ENCODE results near the gene CDH4.
A peak's percentile ranks its signal among the peaks of the same experiment; 100 is the strongest.

The CDH4 gene

GRCh38 chr20:61818746-61819573, 566.9 kb downstream of the CDH4 start:
- DNase-seq = no peak

GRCh38 chr20:61819574-61819846, 567.4 kb downstream of the CDH4 start:
- no peak for DNase-seq

DNA sequence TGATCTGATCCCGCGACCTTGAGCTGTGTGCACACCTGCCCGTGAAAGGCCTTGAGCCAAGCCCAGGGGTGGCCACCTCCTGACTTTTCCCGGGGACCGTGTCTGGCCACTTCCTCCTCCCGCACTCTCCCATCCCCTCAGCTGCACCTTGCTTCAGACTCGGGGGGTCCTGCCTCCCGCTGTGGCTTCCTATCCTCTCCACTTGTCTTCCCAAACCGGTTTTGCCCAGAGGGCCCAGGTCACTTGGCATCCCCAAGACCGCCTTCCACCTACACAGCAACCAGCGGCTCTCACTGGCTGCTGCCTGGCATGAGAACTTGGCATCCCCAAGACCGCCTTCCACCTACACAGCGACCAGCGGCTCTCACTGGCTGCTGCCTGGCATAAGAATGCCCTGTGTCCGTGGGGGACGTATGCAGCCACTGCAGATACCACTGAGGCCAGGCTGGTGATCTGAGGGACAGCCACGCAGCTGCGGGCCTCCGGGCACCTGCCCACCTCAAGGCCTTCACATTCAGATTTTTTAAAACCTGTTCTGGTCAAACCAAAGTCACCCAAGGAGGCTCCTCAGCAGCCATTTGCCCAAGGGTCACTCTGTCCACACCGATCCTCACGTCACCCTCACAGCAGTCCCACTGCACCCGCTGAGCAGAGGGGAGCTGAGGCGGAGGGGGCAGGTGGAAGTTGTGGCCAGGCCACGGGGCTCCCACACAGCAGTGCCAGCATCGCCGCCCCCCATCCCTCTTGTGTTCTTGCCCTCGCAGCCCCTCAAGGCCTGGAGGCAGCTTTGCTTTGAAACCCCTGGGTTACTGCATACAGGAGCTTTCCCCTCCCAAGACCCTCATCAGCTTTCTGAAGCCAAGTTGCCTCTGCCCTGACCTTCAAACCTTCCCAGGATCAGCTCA, 568.1 kb downstream of the CDH4 start:
- no peak for DNase-seq

DNA sequence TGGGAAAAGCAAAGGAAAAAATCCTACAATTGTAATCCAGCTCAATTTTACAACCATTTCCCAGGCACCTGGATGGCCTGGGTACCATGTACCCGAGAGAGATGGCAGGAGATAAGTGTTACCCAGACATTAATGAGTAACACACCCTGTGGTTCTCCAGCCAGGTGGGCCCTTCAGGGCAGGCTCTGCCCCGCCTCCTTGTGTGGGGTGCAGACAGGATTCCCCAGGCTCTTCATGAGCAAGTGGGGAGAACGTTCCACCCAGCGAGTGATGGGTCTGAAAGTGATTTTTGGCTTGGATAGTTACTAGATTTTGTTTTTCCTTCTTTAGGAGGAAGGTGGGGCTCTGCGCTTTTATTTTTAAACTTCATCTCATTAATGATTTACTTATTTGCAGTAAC, 569.7 kb downstream of the CDH4 start:
- DNase-seq = no peak

GRCh38 chr20:61822396-61822795, 570.3 kb downstream of the CDH4 start:
- DNase-seq = no peak

DNA sequence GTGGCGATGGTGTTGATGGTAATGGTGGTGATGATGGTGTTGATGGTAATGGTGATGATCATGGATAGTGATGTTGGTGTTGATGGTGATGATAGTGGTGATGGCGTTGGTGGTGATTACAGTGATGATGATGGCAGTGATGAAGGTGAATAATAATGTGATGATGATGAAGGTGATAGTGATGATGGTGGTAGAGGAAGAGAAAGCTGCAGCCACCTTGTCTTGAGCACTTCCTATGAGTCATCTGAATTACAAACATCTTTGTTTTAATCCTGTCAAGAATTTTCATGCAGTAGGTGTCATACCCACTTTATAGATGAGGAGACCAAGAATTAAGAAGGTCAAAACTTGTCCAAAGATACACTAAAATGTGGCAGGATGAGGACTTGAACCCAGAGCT, 571.2 kb downstream of the CDH4 start:
- DNase-seq = no peak

DNA sequence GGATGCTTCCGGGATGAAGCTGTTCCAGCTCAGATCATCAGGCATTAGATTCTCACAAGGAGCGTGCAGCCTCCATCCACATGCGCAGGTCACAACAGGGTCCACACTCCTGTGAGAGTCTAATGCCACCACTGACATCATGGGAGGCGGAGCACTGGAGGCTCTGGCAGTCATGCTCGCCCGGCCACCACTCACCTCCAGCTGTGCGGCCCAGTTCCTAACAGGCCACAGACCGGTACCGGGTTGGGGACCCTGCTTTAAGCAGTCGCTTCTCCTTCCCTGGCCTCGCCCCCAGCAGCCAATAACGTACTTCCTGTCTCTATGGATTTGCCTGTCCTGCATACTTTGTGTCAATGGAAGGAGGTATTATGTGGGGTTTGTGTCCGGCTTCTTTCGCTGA, 576.8 kb downstream of the CDH4 start:
- no peak for DNase-seq

DNA sequence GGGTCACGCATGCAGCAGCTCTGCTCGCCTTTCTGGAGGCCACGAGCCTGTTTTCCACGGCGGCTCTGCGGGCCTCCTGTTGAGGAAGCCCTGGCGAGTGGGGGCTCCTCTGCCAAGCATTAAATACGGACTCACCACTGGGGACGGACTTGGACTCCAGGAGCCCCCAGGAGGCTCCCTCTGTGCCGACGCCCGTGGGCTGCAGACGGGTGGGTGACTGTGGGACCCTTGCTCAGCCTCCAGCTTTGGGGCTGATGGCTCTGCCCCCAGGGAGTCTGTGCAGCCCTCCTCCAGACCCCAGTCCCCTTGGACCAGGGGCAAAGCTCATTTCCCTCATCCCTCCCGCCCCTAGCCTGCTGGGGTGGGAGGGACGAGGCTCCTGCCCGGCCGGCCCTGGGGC, 577.5 kb downstream of the CDH4 start:
- DNase-seq = no peak

DNA sequence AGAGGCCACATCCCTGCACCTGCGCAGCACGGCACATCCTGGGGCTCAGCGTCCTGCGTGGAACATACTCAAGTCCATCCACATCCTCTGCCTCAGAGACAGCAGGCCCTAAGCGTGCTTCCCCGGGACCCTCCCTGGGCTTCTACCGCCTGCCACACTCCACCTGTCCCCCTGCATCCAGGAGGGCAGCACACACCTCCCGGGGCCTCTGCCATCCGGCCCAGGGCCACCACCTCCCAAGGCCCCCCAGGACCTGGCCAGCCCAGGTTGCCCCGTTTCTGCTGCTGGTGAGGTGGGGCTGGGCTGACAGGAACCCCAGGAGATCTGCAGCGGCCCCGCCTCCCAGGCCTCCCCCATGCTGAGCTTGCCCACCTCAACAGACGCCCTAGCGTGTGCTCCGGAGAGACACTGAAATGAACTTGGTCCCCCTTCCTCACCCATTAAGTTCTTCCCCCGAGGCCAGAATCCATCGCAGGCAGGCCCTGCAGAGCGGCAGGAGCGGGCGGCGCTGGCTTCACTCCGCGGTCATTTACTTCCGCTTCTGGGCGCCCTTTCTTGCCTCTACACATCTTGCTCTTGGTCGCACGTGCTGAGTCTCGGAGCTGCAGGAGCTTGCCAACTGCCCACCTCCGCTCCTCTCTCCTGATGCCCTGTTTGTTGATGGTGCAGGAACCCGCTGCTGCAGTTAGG, 578.3 kb downstream of the CDH4 start:
- DNase-seq = no peak

- DNase-seq = no peak
Measured at GRCh38 chr20:61830991-61831390, 578.9 kb downstream of the CDH4 start.

GRCh38 chr20:61832181-61832580, 580.1 kb downstream of the CDH4 start:
- DNase-seq = no peak

DNA sequence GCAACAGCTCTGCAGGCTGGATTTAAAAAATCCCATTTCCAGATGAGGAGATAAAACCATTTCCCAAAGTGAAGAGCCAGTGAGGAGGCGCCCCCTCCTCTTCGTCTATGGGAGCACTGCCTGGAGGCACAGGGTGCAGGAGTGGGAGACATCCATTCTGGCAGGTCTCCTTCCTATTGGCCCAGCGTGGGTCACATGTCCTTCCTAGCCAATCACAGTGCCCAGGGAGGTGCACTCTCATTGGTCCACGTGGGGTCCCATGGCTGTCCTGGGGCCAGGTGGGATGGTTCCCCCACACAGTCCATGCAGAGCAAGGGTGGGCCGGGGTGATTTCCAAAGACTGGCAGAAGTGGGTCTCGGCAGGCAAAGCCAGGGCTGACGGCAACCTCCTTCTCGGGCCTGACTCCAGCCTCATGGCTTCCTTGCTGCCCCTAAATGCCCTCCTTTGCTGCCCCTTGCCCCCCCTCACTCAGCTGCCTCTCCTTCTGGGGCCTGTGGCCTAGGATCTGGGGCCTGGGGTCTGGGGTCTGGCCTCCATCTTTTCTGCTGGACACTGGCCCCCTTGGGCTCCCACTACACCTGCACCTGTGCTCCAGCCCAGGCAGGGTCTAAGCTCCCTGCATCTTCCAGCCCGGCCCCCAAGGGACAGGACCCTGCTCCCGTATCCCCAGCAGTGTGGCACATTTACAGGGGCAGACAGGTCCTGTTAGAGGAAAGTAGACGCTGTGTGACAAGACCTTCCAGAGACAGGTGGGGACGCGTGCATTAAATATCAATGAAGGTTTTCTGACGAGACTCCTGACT, 581.9 kb downstream of the CDH4 start:
- DNase-seq = no peak

DNA sequence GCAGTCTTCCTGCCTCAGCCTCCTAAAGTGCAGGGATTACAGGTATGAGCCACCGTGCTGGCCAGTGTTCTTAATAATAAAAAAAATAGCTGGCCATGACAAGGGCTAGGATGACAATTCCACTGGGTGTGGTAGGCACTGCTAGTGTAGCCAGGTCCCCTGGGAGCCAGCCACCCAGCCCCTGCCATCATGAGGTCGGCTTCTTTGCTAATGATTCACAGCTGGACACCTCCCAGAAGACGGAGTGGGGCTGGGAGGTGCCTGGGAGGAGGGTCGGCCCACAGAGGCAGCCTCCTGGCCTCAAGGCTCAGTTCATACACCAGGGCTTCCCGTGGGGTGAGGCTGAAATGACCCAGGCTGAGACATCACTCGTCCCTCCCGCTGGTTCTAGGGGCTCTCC, 583.2 kb downstream of the CDH4 start:
- DNase-seq = no peak

DNA sequence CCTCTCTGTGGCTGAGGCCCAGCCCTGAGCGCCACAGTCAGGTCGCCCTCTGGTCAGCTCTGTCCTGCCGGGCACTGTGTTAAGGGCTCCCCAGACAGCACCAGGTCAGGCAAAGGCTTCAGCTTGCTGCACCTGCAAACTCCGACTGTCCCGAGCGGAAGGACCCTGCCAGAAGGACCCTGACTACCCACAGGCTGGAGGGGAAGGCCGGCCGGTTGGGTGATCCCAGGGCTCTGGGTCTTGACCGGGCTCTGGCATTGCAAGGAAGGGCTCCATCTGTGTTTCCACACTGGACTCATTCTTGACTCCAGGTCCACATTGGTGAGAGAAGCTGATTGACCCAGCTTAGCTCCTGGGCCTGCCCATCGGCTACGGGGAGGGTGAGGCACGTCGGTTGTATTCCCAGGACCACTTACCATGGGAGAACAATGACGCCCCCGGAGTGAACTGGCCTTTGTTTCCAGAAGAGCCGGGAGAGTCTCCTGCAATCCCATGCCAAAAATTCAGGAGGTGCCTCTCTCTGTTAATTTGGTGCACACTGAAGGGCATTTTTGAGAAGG, 583.8 kb downstream of the CDH4 start:
- no peak for DNase-seq

DNA sequence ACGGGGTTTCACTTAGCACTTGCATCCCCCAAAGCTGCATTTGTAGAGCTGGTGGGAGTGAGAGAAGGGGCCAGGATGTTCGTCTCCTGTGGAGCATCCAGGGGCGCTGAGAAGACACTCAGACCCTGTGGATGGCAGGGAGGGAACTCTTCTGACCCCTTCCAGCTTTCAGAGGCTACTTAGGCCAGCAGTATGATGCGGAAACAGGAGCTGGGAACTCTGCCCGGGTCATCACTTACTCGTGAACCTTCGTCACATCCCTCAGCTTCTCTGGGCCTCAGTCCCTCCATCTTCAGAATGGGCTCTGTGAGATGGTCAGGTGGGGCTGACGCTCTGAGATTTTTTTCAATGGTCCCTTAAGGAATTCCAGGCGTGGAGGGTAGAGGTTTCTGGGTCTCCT, 585.1 kb downstream of the CDH4 start:
- DNase-seq = no peak

- no peak for DNase-seq
Measured at GRCh38 chr20:61839223-61839911, 587.3 kb downstream of the CDH4 start.

GRCh38 chr20:61839912-61840778, 588.1 kb downstream of the CDH4 start:
- DNase-seq = no peak

GRCh38 chr20:61840779-61841455, 588.9 kb downstream of the CDH4 start:
- DNase-seq = no peak

DNA sequence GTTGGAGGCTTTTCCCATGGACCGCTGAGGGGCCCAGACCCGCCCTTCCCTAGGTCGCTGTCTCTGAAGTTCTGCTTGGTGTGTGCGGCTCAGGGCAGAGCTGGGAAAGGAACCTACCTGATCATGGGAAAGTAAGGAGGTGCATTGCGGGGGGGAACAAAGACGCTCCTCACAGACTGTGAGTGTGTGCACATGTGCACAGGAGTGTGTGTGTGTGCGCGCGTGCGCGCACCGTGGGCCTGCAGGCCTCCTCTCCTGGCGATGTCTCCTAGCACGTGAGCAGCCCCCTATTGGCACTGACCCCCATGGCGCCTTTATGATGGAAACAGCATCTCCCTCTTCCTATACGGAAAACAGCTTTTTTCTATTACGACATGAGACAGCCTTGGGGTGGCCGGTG, 589.5 kb downstream of the CDH4 start:
- no peak for DNase-seq

DNA sequence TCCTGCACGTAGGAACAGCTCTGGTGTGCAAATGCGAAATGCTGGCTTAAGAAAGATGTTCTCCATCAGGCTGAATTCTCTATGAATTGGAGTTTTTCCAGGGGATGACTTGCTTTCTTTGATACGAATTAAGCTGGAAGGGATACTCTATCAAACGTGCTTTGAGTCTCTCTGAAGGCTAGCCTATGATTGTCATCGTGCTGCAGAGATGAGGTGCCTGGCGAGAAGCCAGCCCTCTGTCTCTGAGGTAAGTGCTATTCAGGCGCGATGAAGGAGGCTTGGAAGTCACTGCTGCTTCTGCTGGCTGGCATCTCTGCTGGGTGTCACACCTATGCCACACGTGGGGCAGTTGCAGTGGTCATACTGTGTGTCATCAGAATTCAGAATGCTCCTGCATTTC, 589.9 kb downstream of the CDH4 start:
- peak; percentile 2 for DNase-seq

Data from NCI-H2171 treated with DMSO at 0.1 percent for 48 hours (cell line).